ENCODE measurements around the gene TNK2.
A peak's percentile ranks its signal among the peaks of the same experiment; 100 is the strongest.

The TNK2 gene

GRCh38 chr3:195899701-195900435 lies 8.5 kb downstream of the TNK2 start:
- no peak for DNase-seq (ENCODE audit: low read depth, low spot score)

GRCh38 chr3:195897853-195898415 lies 10.4 kb downstream of the TNK2 start:
- no peak for DNase-seq (ENCODE audit: low read depth, low spot score)

DNA sequence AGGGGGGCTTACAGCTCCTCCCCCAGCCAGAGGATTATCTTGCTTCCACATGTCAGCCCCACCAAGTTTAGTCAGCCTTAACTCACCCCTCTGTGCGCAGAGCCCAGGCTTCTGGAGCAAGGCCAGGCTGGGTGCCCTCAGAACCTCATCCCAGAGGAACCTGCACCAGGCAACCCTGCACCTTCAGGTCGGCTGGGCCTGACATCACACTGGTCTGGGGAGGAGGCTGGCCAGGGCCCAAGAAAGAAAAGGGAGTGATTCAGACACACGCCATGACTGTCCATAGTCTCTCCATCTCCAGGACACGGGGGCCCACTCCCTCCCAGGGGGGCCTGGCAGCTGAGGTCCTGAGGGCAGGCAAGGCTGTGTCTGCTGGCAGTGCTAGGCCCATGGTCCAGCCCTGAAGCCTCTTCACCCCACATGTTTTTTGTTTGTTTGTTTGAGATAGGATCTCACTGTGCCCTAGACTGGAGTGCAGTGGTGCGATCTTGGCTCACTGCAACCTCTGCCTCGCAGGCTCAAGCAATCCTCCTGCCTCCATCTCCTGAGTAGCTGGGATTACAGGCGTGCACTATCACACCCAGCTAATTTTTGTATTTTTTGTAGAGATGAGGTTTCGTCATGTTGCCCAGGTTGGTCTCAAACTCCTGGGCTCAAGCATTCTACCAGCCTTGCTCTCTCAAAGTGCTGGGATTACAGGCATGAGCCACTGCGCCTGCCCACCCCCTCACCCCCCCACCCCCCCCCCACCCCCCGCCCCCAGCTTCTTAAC lies 11.1 kb downstream of the TNK2 start:
- DNase-seq (ENCODE audit: low read depth, low spot score): no peak

- DNase-seq (ENCODE audit: low read depth, low spot score): no peak
Measured at GRCh38 chr3:195896361-195897080, 11.8 kb downstream of the TNK2 start.

DNA sequence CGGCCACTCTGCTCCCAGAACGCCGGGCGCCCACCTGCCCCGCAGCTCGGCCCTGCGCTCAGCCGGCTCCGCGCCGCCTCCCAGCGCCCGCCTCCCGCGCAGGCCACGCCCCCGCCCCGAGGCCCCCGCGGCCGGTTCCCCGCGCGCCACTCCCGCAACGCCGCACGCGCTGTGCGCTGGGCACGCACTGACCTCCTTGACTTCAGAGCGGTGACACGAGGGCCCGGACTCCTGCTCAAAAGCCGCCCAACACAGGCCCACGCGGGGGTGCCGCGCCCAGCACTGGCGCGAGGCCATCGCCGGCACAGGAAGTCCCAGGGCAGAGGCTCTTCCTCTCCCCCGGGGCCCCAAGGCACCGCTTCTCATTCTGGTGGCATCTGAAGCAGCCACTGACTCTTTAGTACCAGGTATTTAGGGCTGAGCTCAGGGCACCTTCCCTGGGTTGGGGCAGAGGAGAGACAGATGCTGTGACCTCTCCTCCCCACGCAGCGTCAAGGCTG lies 12.4 kb downstream of the TNK2 start:
- peak; percentile 31 for DNase-seq (ENCODE audit: low read depth, low spot score)

DNA sequence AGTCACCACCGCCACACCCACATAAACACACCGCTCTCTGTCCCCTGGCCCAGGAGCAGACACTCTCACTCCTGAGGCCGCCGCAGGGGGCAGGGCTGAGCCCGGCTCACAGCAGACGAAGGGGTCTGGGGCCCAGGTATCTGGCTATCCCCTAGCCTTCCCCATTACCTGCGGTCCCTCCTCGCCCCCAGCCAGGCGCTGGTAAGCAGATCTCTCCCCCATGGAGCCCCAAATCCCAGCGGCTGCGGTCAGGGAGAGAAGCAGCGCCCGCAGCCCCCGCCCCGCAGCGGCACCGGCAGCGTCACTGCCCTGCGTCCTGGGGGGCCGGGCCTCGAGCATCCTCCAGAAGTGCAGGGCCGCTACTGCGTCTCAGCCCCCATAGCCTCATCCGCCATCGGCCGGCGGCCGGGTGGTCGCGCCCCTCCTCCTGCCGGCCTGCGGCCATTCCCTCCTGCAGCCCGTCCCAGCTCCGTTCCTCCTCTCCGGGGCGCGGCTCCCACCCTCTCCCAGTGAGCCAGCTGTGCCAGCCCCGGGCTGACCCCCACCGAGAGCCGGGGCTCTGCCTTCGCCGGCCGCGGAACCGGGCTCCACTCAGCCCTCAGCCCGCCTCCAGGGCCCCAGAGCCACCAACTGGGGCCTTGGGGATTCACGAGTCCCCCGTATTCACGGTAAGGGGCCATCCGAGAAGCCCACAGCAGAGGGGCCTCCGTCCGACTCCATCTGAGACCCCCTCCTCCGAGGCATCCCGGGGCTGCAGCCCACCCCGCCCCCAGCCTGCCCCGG lies 13.1 kb downstream of the TNK2 start:
- DNase-seq (ENCODE audit: low read depth, low spot score): peak; percentile 39

- no peak for DNase-seq (ENCODE audit: low read depth, low spot score)
Measured at GRCh38 chr3:195893916-195894465, 14.4 kb downstream of the TNK2 start.

DNA sequence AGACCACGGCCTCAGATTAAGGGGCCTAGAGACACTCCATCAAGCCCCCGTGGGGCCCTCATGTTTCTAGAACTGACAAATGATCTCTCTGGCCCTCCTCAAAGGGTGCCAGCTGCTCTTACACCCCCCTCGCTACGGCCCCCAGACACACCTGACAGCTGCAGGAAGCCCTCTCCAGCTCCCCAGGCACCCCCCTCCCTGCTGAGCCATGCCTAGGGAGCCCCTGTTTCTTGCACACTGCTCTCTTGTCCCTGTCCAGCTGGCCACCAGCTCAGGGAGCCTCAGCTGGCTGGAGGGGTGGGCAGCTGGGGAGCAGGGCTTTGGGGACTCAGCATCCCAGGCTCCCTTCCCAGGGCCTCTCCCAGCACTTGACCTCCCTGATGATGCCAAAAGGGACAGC lies 14.8 kb downstream of the TNK2 start:
- no peak for DNase-seq (ENCODE audit: low read depth, low spot score)

DNA sequence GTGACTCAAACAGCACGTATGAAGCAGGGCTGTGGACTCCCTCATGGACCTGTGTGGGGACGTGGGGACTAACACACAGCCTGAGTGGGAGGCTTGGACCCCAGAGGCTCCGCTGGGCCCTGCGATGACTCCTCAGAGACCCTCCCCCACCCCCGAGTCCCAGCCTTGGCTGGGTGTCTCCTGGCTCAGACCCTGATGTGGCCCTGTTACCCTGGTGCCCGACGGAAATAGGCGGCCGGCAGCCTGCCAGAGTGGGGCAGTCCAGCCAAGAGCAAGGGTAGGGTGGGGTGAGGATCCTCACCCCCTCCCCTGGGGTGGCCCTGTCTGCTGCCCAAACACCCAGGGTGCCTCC lies 15.3 kb downstream of the TNK2 start:
- no peak for DNase-seq (ENCODE audit: low read depth, low spot score)

DNA sequence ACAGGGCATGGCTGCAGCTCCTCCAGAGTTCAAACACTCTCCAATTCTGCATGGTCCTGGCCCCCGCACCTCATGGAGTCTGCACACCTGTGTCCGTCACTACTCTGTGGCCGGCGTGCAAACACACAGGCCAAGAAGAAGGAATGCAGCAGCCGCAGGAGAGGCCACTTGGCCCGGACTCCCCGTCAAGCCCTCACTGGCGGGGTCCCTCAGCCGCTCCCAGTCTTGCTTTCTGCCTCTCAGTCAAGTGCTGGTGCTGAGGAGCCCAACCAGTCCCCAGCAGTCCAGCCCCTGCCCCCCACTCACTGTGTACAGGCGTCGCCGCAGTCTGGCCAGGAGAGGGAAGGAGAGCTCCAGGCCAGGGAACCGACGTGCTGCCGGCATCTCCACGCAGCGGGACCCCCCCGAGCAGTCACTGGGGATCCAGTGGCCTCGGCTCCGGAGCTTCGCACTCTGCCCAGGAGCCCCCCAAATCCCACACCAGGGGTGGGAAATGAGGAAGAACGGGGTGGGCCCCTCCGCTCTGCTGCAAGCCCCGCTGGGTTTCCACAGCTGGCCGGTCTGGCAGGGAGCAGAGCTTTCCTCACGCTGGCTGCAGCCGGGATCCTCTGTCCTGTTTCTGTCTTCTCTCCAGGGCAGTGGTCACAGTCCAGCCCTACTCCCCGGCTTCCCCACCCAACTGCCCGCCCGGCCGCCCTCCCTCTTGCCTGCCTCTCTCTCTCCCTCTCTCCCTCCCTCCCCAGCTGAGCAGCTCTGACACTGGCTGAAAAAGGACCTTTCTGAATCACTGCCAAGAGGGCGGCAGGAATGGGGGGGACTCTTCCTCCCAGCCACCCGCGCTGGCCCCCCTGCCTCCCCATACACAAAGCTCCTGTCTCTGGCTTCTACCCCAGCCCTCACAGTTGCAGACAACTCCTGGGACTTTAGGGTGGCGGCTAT lies 16.0 kb downstream of the TNK2 start:
- no peak for DNase-seq (ENCODE audit: low read depth, low spot score)

DNA sequence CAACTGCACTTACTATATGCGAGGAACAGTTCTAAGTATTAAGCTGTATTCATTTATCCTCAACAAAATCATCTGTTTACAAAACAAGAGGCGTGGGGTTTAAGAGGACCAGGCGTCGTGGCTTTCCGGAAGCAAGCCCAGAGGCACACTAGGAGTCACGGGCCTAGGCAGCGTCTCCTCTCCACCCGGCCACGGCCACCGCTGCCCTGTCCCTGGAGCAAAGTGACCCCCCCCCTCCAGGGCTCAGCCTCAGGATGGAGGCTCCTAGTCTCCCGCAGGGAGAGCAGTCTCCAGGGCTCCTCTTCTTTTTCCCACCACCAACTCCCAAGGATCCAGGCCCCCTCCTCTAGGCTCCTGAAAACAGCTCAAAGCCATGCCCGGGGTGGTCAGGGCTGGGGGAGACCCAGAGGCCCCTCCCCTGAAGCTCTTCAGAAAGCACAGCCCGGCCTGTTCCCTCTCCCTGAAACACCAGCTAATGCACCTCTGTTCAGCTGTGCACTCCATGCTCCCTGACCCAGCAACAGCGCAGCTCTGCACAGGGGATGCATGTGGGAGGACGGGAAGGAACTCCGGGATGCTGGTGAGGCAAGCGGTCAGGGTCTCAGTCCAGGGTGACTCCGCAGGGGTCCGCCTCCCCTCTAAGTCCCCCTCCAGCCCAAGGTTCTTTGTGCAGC lies 16.8 kb downstream of the TNK2 start:
- DNase-seq (ENCODE audit: low read depth, low spot score): no peak

DNA sequence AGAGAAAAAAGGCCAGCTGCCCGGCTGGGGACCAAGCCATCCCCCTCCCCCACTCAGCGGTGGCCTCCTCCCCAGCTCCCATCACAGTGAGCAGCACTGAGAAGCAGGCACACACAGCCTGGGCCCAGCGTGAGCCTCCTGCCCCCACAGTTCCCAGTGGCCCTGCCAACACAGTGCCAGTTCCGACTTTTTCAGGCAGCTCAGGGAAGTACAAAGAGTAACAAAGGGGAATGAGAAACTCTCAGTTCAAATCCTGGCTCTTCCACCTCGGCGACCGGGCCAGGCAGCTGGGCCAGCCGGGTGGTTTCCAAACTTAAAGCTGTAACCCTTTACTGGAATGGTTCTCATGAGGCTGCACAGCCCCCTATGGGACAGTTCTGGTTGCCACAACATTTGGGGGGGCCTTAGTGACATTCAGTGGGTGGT lies 18.5 kb downstream of the TNK2 start:
- no peak for DNase-seq (ENCODE audit: low read depth, low spot score)

- DNase-seq (ENCODE audit: low read depth, low spot score): no peak
Measured at GRCh38 chr3:195888981-195889869, 19.1 kb downstream of the TNK2 start.

- no peak for DNase-seq (ENCODE audit: low read depth, low spot score)
Measured at GRCh38 chr3:195888311-195888761, 20.0 kb downstream of the TNK2 start.

DNA sequence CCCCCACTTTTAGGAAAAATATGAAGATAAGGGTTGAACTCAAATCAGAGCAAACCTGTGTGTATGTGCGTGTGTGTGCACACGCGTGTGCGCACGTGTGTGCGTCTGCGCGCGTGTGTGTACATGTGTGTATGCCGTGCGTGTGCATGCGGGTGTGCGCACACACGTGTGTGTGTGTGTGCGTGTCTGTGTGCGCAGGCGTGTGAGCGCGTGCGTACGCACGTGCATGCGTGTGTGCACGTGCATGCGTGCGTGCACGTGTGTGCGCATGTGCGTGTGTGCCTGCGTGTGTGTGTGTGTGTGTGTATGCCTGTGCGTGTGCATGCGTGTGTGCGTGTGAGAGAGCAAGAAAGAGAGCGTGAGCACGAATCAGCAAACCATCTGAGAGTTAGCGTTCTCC lies 20.7 kb downstream of the TNK2 start:
- no peak for DNase-seq (ENCODE audit: low read depth, low spot score)

DNA sequence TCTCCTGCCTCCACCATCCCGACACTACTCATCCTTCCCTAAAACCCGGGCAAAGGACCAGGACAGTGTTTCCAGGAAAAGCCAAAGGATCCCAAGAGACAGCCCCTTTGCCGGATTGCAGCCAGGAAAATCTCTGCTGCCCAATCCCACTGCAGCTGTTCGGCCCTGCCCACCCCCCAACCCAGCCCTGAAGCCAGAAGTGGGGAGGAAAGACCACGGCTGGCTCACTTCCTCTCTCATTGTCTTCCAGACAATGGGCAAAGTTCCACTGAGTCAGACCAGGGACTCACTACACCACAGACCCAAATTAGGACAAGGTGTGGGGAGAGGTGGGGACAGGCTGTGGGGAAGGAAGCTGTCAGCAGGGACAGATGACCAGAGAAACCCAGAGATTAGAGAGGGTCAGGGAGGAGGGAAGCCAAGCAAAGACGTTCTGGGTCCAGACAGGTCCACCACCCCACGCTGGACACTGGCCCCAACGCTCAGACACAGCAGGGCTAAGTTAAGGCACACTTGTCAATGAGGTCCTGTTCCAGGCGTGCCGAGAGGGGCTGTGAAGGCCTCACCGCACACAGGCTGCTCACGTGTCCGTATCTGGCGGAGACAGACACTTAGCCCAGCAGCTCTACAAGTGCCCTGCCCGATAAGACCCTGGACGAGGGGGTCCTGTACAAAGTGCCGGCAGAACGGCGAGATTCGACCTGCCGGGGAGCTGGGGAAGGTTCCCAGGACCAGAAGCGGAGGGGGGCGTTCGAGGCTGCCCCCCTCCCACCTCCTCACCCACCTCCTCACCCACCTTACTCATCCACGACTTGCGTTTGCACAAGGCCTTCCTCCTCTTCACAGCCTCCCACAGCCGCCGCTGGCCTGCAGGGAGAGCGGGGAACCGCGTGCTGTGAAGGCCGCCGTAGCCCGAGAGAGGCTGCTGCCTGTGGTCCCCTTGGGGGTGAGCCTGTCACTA lies 21.9 kb downstream of the TNK2 start:
- DNase-seq (ENCODE audit: low read depth, low spot score): no peak
